BLaER1 treated with 17β-estradiol and CSF1 and Interleukin-3, amounts not matched to agents 10 nM and 100 nM (cell line): Measurements from ENCODE around the gene PCGF3.
A peak's percentile ranks its signal among the peaks of the same experiment; 100 is the strongest.
"Not testable (repeated sequence)": the region's sequence is repeated elsewhere in the genome, so short reads cannot be mapped to it uniquely, and the experiment has no call there.

Experiments
- H3K27ac ChIP-seq, 11 experiments: shearing (Covaris generic); formaldehyde crosslinking; 2 replicates each; pipeline ENCODE4 v1.8.1; 2022
- H3K27me3 ChIP-seq, 11 experiments: shearing (Covaris generic); formaldehyde crosslinking; 2 replicates each; pipeline ENCODE4 v1.8.1; 2022
- H3K36me3 ChIP-seq, 11 experiments: shearing (Covaris generic); formaldehyde crosslinking; 2 replicates each; pipeline ENCODE4 v1.8.1; 2022
- H3K4me1 ChIP-seq, 10 experiments: shearing (Covaris generic); formaldehyde crosslinking; 2 replicates each; pipeline ENCODE4 v1.8.1; 2022
- H3K4me2 ChIP-seq, 11 experiments: shearing (Covaris generic); formaldehyde crosslinking; 2 replicates each; pipeline ENCODE4 v1.8.1; 2022
- H3K4me3 ChIP-seq, 10 experiments: shearing (Covaris generic); formaldehyde crosslinking; 2 replicates each; pipeline ENCODE4 v1.8.1; 2022
- H3K9ac ChIP-seq, 11 experiments: shearing (Covaris generic); formaldehyde crosslinking; 2 replicates each; pipeline ENCODE4 v1.8.1; 2022
- H3K9me3 ChIP-seq, 11 experiments: shearing (Covaris generic); formaldehyde crosslinking; replicated peaks in 1 of 11; 2 replicates each; pipeline ENCODE4 v1.8.1; 2022
- H4K20me1 ChIP-seq, 11 experiments: shearing (Covaris generic); formaldehyde crosslinking; 2 replicates each; pipeline ENCODE4 v1.8.1; 2022
- Cebpa-rat ChIP-seq, 11 experiments: shearing (Covaris generic); IDR thresholded peaks; 2 replicates each; pipeline ENCODE4 v1.8.1; 2022

Gene PCGF3

DNA sequence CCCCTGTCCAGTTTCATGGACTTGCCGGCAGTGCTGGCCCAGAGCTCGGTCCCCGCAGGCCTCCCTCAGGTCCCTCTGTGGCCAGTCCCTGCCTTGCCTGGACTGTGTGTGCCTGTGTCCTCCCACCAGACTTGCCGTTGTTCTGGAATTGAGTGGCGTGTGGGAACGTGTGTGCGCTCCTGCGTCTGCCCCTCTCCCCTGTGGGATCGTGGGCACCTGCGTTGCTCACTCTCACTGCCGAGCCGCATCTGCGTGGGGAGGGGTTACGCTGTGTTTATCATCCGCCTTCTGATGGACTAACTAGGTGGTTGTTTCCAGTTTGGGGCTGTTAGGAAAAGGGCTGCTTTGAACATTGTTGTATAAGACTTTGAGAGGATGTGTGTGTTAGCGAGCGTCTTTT, 21.2 kb downstream of the PCGF3 start:
- Histone ChIP-seq H3K36me3 (peaks cover 63 to 95% (median 82%) of the 10 kb centered on the region in 11 experiments), H3K9me3 (peaks cover 0 to 11% (median 0%) of the 10 kb centered on the region in 11 experiments; a peak in 9 of 22 replicates), H4K20me1 (peaks cover 70 to 96% (median 94%) of the 10 kb centered on the region in 11 experiments), H3K4me1 (peaks cover 17 to 42% (median 19%) of the 10 kb centered on the region in 10 experiments), H3K4me2 (peak overlapping the region in 10 of 11 experiments; percentile 19 to 74 (median 47); a peak in 15 of 22 replicates), H3K27ac (peak overlapping the region in 9 of 11 experiments; percentile 37 to 71 (median 63); a peak in 16 of 22 replicates), H3K27me3 (no peaks in the 10 kb centered on the region), H3K9ac (peak overlapping the region in 10 of 11 experiments; percentile 38 to 66 (median 57); a peak in 15 of 22 replicates), H3K4me3 (no peak overlapping the region)
- TF ChIP-seq Cebpa-rat (IDR thresholded peaks at IDR 0.05) = no peak

DNA sequence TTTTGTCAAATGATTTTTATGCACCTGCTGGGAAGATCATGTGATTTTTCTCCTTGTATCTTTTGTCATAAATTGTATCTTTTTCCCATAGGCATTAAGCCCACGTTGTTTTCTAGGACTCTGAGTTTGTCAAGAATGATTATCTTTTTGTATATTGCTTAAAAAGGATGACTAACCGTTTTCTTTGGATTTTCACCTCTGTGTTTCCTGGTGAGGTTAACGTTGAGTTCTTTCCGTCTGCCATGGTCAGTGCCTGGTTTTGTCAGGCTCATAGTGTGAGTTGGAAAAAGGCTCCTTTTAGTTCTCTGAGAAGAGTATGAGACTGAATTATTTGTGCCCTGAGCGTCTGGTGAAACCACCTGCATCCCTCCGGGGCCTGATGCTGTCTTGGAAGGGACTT, 21.9 kb downstream of the PCGF3 start:
- Histone ChIP-seq H3K27me3 (no peaks in the 10 kb centered on the region), H3K9ac (no peak overlapping the region), H3K9me3 (peaks cover 0 to 11% (median 0%) of the 10 kb centered on the region in 11 experiments; a peak in 9 of 22 replicates), H4K20me1 (peaks cover 63 to 92% (median 90%) of the 10 kb centered on the region in 11 experiments), H3K4me2 (no peak overlapping the region), H3K4me3 (no peak overlapping the region), H3K36me3 (peaks cover 59 to 91% (median 78%) of the 10 kb centered on the region in 11 experiments), H3K27ac (no peak overlapping the region; a peak in 1 of 22 replicates), H3K4me1 (peaks cover 16 to 38% (median 19%) of the 10 kb centered on the region in 10 experiments)
- TF ChIP-seq Cebpa-rat (IDR thresholded peaks at IDR 0.05) = no peak

GRCh38 chr4:729336-730315, 24.0 kb downstream of the PCGF3 start:
- Histone ChIP-seq H3K4me3 (no peak overlapping the region), H3K9me3 (peaks cover 0 to 11% (median 0%) of the 10 kb centered on the region in 11 experiments; a peak in 9 of 22 replicates), H3K36me3 (peaks cover 63 to 91% (median 79%) of the 10 kb centered on the region in 11 experiments), H3K27ac (no peak overlapping the region), H4K20me1 (peaks cover 48 to 91% (median 89%) of the 10 kb centered on the region in 11 experiments), H3K4me2 (no peak overlapping the region), H3K9ac (0 out of 22 replicates have a peak overlapping the region, but pooled peaks of 1 of the 11 experiments have one; percentile 22), H3K4me1 (peaks cover 16 to 29% (median 19%) of the 10 kb centered on the region in 10 experiments), H3K27me3 (no peaks in the 10 kb centered on the region)
- TF ChIP-seq Cebpa-rat (IDR thresholded peaks at IDR 0.05) = no peak

DNA sequence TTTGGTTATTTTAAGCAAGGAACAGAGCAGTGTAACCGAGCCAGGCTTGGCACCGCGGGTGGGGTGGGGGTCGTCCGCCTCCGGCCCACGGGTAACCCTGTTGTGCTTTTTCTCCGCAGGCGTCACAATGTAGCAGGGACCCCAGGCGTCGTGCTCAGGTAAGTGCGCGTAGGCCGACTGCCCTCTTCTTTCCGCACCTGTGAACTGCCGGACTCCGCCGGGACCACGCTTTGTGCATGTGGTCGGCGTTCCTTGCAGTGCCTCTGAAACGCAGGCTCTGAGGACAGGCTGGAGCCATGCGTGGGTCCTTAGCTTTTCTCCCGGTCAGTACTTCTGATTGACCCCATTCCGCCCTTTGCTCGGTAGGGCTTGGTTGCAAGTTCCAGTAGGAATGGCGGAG, 24.9 kb downstream of the PCGF3 start:
- Histone ChIP-seq H3K27me3 (no peaks in the 10 kb centered on the region), H3K4me2 (no peak overlapping the region), H3K4me3 (no peak overlapping the region), H3K27ac (no peak overlapping the region), H4K20me1 (peaks cover 39 to 91% (median 87%) of the 10 kb centered on the region in 11 experiments), H3K36me3 (peaks cover 64 to 91% (median 80%) of the 10 kb centered on the region in 11 experiments), H3K9me3 (peaks cover 0 to 11% (median 0%) of the 10 kb centered on the region in 11 experiments; a peak in 9 of 22 replicates), H3K9ac (no peak overlapping the region), H3K4me1 (peaks cover 10 to 22% (median 16%) of the 10 kb centered on the region in 10 experiments; a peak in 19 of 20 replicates)
- no peak for TF ChIP-seq Cebpa-rat (IDR thresholded peaks at IDR 0.05)

- Histone ChIP-seq H3K9me3 (peaks cover 0 to 11% (median 0%) of the 10 kb centered on the region in 11 experiments; a peak in 9 of 22 replicates), H3K4me1 (peaks cover 3 to 14% (median 9%) of the 10 kb centered on the region in 10 experiments; a peak in 19 of 20 replicates), H4K20me1 (peaks cover 32 to 91% (median 83%) of the 10 kb centered on the region in 11 experiments), H3K36me3 (peaks cover 72 to 91% (median 86%) of the 10 kb centered on the region in 11 experiments)
- H3K4me2 ChIP-seq, H3K27me3 ChIP-seq, H3K4me3 ChIP-seq, H3K9ac ChIP-seq, H3K27ac ChIP-seq: not testable (repeated sequence)
Measured at GRCh38 chr4:730946-731904, 25.6 kb downstream of the PCGF3 start.

GRCh38 chr4:731954-732353, 26.3 kb downstream of the PCGF3 start:
- H3K4me3 ChIP-seq, H3K4me2 ChIP-seq, H3K9ac ChIP-seq, H3K27ac ChIP-seq, H3K27me3 ChIP-seq, H3K4me1 ChIP-seq: not testable (repeated sequence)
- Histone ChIP-seq H3K36me3 (peaks cover 76 to 91% (median 87%) of the 10 kb centered on the region in 11 experiments), H4K20me1 (peaks cover 25 to 91% (median 82%) of the 10 kb centered on the region in 11 experiments), H3K9me3 (peaks cover 0 to 11% (median 0%) of the 10 kb centered on the region in 11 experiments; a peak in 9 of 22 replicates)

DNA sequence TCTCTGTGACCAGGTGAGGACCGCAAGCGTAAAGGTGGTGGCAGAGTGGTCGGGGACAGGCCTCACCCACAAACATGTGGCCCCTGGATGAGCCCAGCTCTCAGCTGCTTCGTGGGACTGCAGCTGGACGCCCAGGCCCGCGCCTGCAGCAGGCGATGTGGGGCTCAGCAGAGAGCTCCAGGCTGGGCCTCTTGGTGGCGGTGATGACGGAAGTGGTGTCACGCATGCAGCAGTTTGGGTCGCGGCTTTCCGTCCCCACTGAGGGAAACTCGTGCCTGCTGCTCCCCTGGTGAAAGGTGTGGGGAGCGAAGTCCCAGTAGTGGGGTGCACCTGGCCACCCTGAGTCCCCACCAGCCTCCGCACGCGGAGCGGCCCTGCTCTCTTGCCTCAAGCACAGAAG, 26.9 kb downstream of the PCGF3 start:
- no peak for TF ChIP-seq Cebpa-rat (IDR thresholded peaks at IDR 0.05)
- peaks cover 78 to 92% (median 89%) of the 10 kb centered on the region in 11 experiments for H3K36me3 ChIP-seq
- no peaks in the 10 kb centered on the region for H3K27me3 ChIP-seq
- no peak overlapping the region for H3K4me2 ChIP-seq
- H3K4me3 ChIP-seq = no peak overlapping the region
- H4K20me1 ChIP-seq = peaks cover 19 to 91% (median 82%) of the 10 kb centered on the region in 11 experiments
- peaks cover 0 to 8% (median 3%) of the 10 kb centered on the region in 10 experiments; a peak in 11 of 20 replicates for H3K4me1 ChIP-seq
- H3K9ac ChIP-seq = no peak overlapping the region
- H3K9me3 ChIP-seq = peaks cover 0 to 11% (median 0%) of the 10 kb centered on the region in 11 experiments; a peak in 9 of 22 replicates
- H3K27ac ChIP-seq = no peak overlapping the region
